Liver (tissue), 9 donors: ENCODE data around the gene PLPP6. TPM values are rescaled to one million over a fixed set of nuclear protein-coding genes. Genes with fewer than 3 reads are reported as not detected.

Source experiments
- DNase-seq: peaks from one replicate; pipeline ENCODE4 v3.0.0-alpha.2; 2017; ENCODE audit warnings: low spot score
- H3K27ac ChIP-seq, 2 donors: one replicate each; pipeline ENCODE4 v1.7.0; 2013; ENCODE audit warnings: inconsistent platforms in 2 of 2, low read length in 2 of 2, control low read depth in 1 of 2, low read depth in 1 of 2, mild to moderate bottlenecking in 1 of 2
- H3K27me3 ChIP-seq, 4 donors: one replicate each; pipeline versions ENCODE4 v1.6.1 to v1.7.0; 2013; ENCODE audit warnings: low read length in 3 of 4, inconsistent platforms in 1 of 4, mild to moderate bottlenecking in 1 of 4, moderate library complexity in 1 of 4; ENCODE audit not compliant: control insufficient read depth in 4 of 4, insufficient read depth in 4 of 4
- H3K36me3 ChIP-seq, 4 donors: one replicate each; pipeline versions ENCODE4 v1.6.1 to v1.7.0; 2013; ENCODE audit warnings: low read length in 3 of 4, mild to moderate bottlenecking in 3 of 4, low read depth in 1 of 4, moderate library complexity in 1 of 4; ENCODE audit not compliant: control insufficient read depth in 4 of 4, insufficient read depth in 3 of 4
- H3K4me1 ChIP-seq, 4 donors: one replicate each; pipeline versions ENCODE4 v1.6.1 to v1.7.0; 2013; ENCODE audit warnings: low read length in 3 of 4, mild to moderate bottlenecking in 3 of 4, moderate library complexity in 1 of 4; ENCODE audit not compliant: control insufficient read depth in 4 of 4, insufficient read depth in 4 of 4
- H3K4me3 ChIP-seq, 3 donors: one replicate each; pipeline versions ENCODE4 v1.6.1 to v1.7.0; 2013; ENCODE audit warnings: low read length in 3 of 3, control low read depth in 1 of 3, low read depth in 1 of 3, mild to moderate bottlenecking in 1 of 3
- H3K9ac ChIP-seq, 2 donors: one replicate each; pipeline ENCODE4 v1.7.0; 2013; ENCODE audit warnings: low read length in 2 of 2, mild to moderate bottlenecking in 2 of 2, moderate library complexity in 2 of 2, control low read depth in 1 of 2, low read depth in 1 of 2
- H3K9me3 ChIP-seq, 4 donors: one replicate each; pipeline versions ENCODE4 v1.6.1 to v1.7.0; 2013; ENCODE audit warnings: low read length in 3 of 4; ENCODE audit not compliant: control insufficient read depth in 4 of 4
- ATF3 ChIP-seq: IDR thresholded peaks from 2 replicates; pipeline ENCODE4 v1.6.1; 2016; ENCODE audit warnings: antibody characterized with exemption
- EGR1 ChIP-seq, 2 donors: IDR thresholded peaks; 2 replicates each; pipeline ENCODE4 v1.6.1; 2016 to 2018; ENCODE audit warnings: antibody characterized with exemption in 2 of 2, low read depth in 2 of 2
- FOXA1 ChIP-seq: IDR thresholded peaks from 2 replicates; pipeline ENCODE4 v1.6.1; 2016; ENCODE audit warnings: antibody characterized with exemption
- FOXA2 ChIP-seq: IDR thresholded peaks from 2 replicates; pipeline ENCODE4 v1.6.1; 2016; ENCODE audit warnings: antibody characterized with exemption
- GABPA ChIP-seq, 2 donors: IDR thresholded peaks in 1 of 2; conservative IDR thresholded peaks in 1 of 2; 2 replicates each; pipeline ENCODE4 v1.6.1; 2016; ENCODE audit warnings: antibody characterized with exemption in 2 of 2, mild to moderate bottlenecking in 1 of 2, moderate library complexity in 1 of 2
- HNF4A ChIP-seq, 2 donors: conservative IDR thresholded peaks; 2 replicates each; pipeline ENCODE4 v1.6.1; 2016; ENCODE audit warnings: antibody characterized with exemption in 2 of 2, mild to moderate bottlenecking in 2 of 2
- NR2F2 ChIP-seq: IDR thresholded peaks from 2 replicates; pipeline ENCODE4 v1.6.1; 2016; ENCODE audit warnings: antibody characterized with exemption
- RAD21 ChIP-seq, 2 donors: IDR thresholded peaks; 2 replicates each; pipeline ENCODE4 v1.6.1; 2016; ENCODE audit warnings: antibody characterized with exemption in 2 of 2, mild to moderate bottlenecking in 2 of 2
- RXRA ChIP-seq, 2 donors: IDR thresholded peaks; 2 replicates each; pipeline ENCODE4 v1.6.1; 2017 to 2018; ENCODE audit warnings: antibody characterized with exemption in 2 of 2, mild to moderate bottlenecking in 1 of 2
- SP1 ChIP-seq: IDR thresholded peaks from 2 replicates; pipeline ENCODE4 v1.6.1; 2018; ENCODE audit warnings: antibody characterized with exemption, mild to moderate bottlenecking
- TAF1 ChIP-seq: conservative IDR thresholded peaks from 2 replicates; pipeline ENCODE4 v1.6.1; 2016; ENCODE audit warnings: antibody characterized with exemption, mild to moderate bottlenecking
- YY1 ChIP-seq: IDR thresholded peaks from 2 replicates; pipeline ENCODE4 v1.6.1; 2016; ENCODE audit warnings: antibody characterized with exemption, mild to moderate bottlenecking
- ZBTB33 ChIP-seq: IDR thresholded peaks from 2 replicates; pipeline ENCODE4 v1.6.1; 2016; ENCODE audit warnings: antibody characterized with exemption
- WGBS: extraction: QIAGEN DNeasy Blood & Tissue Kit; methylation state at CpG from one replicate; pipeline ENCODE4 v1.1.7; 2013; 5-methylcytosine and 5-hydroxymethylcytosine counted together
- polyA plus RNA-seq, 2 donors: library from polyadenylated mRNA; stranded (reverse) in 1 of 2; unstranded in 1 of 2; fragments of 200-250 nt in 1 of 2; fragments of >200 nt in 1 of 2; fragmentation: Nextera tagmentation in 1 of 2; extraction: Ambion mirVana in 1 of 2; gene quantifications; one replicate each; pipeline versions ENCODE4 v1.2.1 to v1.2.3, GENCODE V29; 2013 to 2015
- total RNA-seq, 2 donors: library from RNA; depleted of rRNA; stranded (reverse); fragments of >200 nt; gene quantifications; one replicate each; pipeline ENCODE4 v1.2.3, GENCODE V29; 2014
- donor health status: healthy.
- donor health status: healthy.
- donor health status: healthy.
- donor health status: healthy.
- donor health status: healthy.

The PLPP6 gene
- total and polyA plus RNA-seq, 4 donors = 9.5 to 11.8 (median 11.1) TPM

- no peaks in the 10 kb centered on the region for H3K27me3 ChIP-seq
- no peaks in the 10 kb centered on the region for H3K36me3 ChIP-seq
- no peak for DNase-seq
- H3K4me3 ChIP-seq = no peak overlapping the region
- TF ChIP-seq ZBTB33 (no peak), YY1 (no peak), RXRA (IDR thresholded peaks at IDR 0.05) (no peak)
- H3K4me1 ChIP-seq = peaks cover 0 to 25% (median 8%) of the 10 kb centered on the region in 4 donors
- 98% methylated on average over 1 of the region's 1 CpG for WGBS
- no peak overlapping the region for H3K9ac ChIP-seq
- no peak overlapping the region for H3K27ac ChIP-seq
- no peaks in the 10 kb centered on the region for H3K9me3 ChIP-seq
These were observed 5.6 kb downstream of the PLPP6 start for GRCh38 chr9:4667681-4668080.

GRCh38 chr9:4668604-4669003 lies 6.5 kb downstream of the PLPP6 start:
- Histone ChIP-seq H3K27ac (no peak overlapping the region), H3K27me3 (no peaks in the 10 kb centered on the region), H3K9ac (no peak overlapping the region), H3K4me3 (no peak overlapping the region), H3K4me1 (peaks cover 0 to 24% (median 6%) of the 10 kb centered on the region in 4 donors), H3K36me3 (no peaks in the 10 kb centered on the region), H3K9me3 (no peaks in the 10 kb centered on the region)
- TF ChIP-seq RAD21 (IDR thresholded peaks at IDR 0.05) (no peak), NR2F2 (no peak), ZBTB33 (no peak), HNF4A (conservative IDR thresholded peaks at IDR 0.05) (no peak), ATF3 (no peak), SP1 (no peak), FOXA2 (no peak), GABPA (IDR thresholded peaks at IDR 0.05 in 1 of 2, conservative IDR thresholded peaks at IDR 0.05 in 1 of 2) (no peak), TAF1 (no peak), YY1 (no peak), EGR1 (IDR thresholded peaks at IDR 0.05; ENCODE audit: low read depth in 2 of 2) (no peak)
- DNase-seq = no peak
- WGBS = 86% methylated on average over 2 of the region's 2 CpGs

- TF ChIP-seq FOXA2 (no peak), FOXA1 (no peak), GABPA (IDR thresholded peaks at IDR 0.05 in 1 of 2, conservative IDR thresholded peaks at IDR 0.05 in 1 of 2) (no peak), YY1 (no peak)
- no peak overlapping the region for H3K27ac ChIP-seq
- H3K4me1 ChIP-seq = peaks cover 0 to 12% (median 1%) of the 10 kb centered on the region in 4 donors
- no peak overlapping the region for H3K9ac ChIP-seq
- H3K36me3 ChIP-seq = no peaks in the 10 kb centered on the region
- H3K9me3 ChIP-seq = no peaks in the 10 kb centered on the region
- no peak overlapping the region for H3K4me3 ChIP-seq
- H3K27me3 ChIP-seq = no peaks in the 10 kb centered on the region
- no peak for DNase-seq
These were observed 7.8 kb downstream of the PLPP6 start for GRCh38 chr9:4669890-4670289.
